A549 (cell line): Measurements from ENCODE around the gene STBD1. TPM values are rescaled to one million over a fixed set of nuclear protein-coding genes. Genes with fewer than 3 reads are reported as not detected.

Experiments
- ATAC-seq, 2 experiments: fragments of 200-7000 bp in 1 of 2; fragments of >200 bp in 1 of 2; cut with Nextera tagmentation in 1 of 2; cut with Tn5 transposase in 1 of 2; 3 replicates each; pipeline versions ENCODE4 v1.8.0 to v1.9.1; 2018 to 2020; ENCODE audit warnings: mild to moderate bottlenecking in 1 of 2, moderate library complexity in 1 of 2
- CTCF ChIA-PET: fragments of 300-600 bp; sonication (Branson Sonifier 250); formaldehyde crosslinking; extraction: SDS; loops from one replicate; lab custom pipeline; 2021; ENCODE audit warnings: antibody characterized with exemption, inconsistent platforms; lab: Yijun Ruan, JAX
- POLR2A ChIA-PET: fragments of 350-600 bp; formaldehyde crosslinking; extraction: SDS; loops from one replicate; lab custom pipeline; 2021; ENCODE audit warnings: antibody characterized with exemption, inconsistent platforms; lab: Yijun Ruan, JAX
- DNase-seq, 2 experiments: peaks; one replicate each; pipeline versions ENCODE4 v3.0.0 to v3.0.0-alpha.2; 2011 to 2016; ENCODE audit warnings: low read depth in 1 of 2, low spot score in 1 of 2
- FAIRE-seq: peaks from 2 replicates; lab custom pipeline; 2011; peaks lifted over from hg19 to GRCh38; lab: Jason Lieb, UNC
- H3K27ac ChIP-seq, 2 experiments: fragments of >200 bp; sonication (Bioruptor Twin); formaldehyde crosslinking; 3 replicates each; pipeline ENCODE4 v1.5.1; 2016 to 2017
- H3K4me1 ChIP-seq: fragments of >200 bp; sonication (Bioruptor Twin); formaldehyde crosslinking; 3 replicates; pipeline ENCODE4 v1.6.1; 2016
- H3K4me2 ChIP-seq: fragments of >200 bp; sonication (Bioruptor Twin); formaldehyde crosslinking; 3 replicates; pipeline ENCODE4 v1.6.1; 2016
- H3K4me3 ChIP-seq: fragments of >200 bp; sonication (Bioruptor Twin); formaldehyde crosslinking; 3 replicates; pipeline ENCODE4 v1.5.1; 2016
- H3K9me3 ChIP-seq: fragments of >200 bp; sonication (Bioruptor Twin); formaldehyde crosslinking; 3 replicates; pipeline ENCODE4 v1.6.1; 2016
- CBX2 ChIP-seq: fragments of 200-600 bp; sonication (generic); IDR thresholded peaks from 2 replicates; pipeline ENCODE4 v1.6.1; 2016; ENCODE audit warnings: low read depth, mild to moderate bottlenecking, borderline replicate concordance
- CBX8 ChIP-seq: fragments of 200-600 bp; sonication (generic); IDR thresholded peaks from 2 replicates; pipeline ENCODE4 v1.6.1; 2016
- CEBPB ChIP-seq, 2 experiments: fragments of >200 bp in 1 of 2; sonication (Bioruptor Twin) in 1 of 2; formaldehyde crosslinking in 1 of 2; IDR thresholded peaks; 2 replicates each; pipeline ENCODE4 v1.6.1; 2012 to 2016
- CHD4 ChIP-seq: fragments of 200-600 bp; sonication (generic); IDR thresholded peaks from 2 replicates; pipeline ENCODE4 v1.6.1; 2016; ENCODE audit warnings: antibody characterized with exemption, mild to moderate bottlenecking, borderline replicate concordance
- CTCF ChIP-seq: fragments of >200 bp; sonication (Bioruptor Twin); formaldehyde crosslinking; IDR thresholded peaks from 3 replicates; pipeline ENCODE4 v1.5.1; 2016
- EHMT2 ChIP-seq: fragments of 200-600 bp; sonication (generic); IDR thresholded peaks from 2 replicates; pipeline ENCODE4 v1.6.1; 2016; ENCODE audit warnings: antibody characterized with exemption, low read depth, mild to moderate bottlenecking, moderate library complexity
- EP300 ChIP-seq, 2 experiments: fragments of >200 bp; sonication (Bioruptor Twin); formaldehyde crosslinking; IDR thresholded peaks; 2 replicates in 1 of 2; 3 replicates in 1 of 2; pipeline ENCODE4 v1.6.1; 2016 to 2017
- FOSB ChIP-seq: fragments of 250-450 bp; sonication (Bioruptor Pico); IDR thresholded peaks from 2 replicates; pipeline ENCODE4 v1.5.0; 2020; ENCODE audit warnings: mild to moderate bottlenecking, moderate library complexity
- GATA3 ChIP-seq: IDR thresholded peaks from 2 replicates; pipeline ENCODE4 v1.6.1; 2012; ENCODE audit warnings: borderline replicate concordance
- JUN ChIP-seq, 2 experiments: fragments of >200 bp; sonication (Bioruptor Twin); formaldehyde crosslinking; IDR thresholded peaks; 2 replicates in 1 of 2; 3 replicates in 1 of 2; pipeline ENCODE4 v1.6.1; 2016 to 2017
- MAFK ChIP-seq: fragments of 450-650 bp; IDR thresholded peaks from 2 replicates; pipeline ENCODE4 v1.6.1; 2014; ENCODE audit not compliant: partially characterized antibody
- MAX ChIP-seq: IDR thresholded peaks from 2 replicates; pipeline ENCODE4 v1.6.1; 2012
- NR3C1 ChIP-seq: fragments of >200 bp; sonication (Bioruptor Twin); formaldehyde crosslinking; IDR thresholded peaks from 3 replicates; pipeline ENCODE4 v1.6.1; 2017
- PBX3 ChIP-seq: IDR thresholded peaks from 2 replicates; pipeline ENCODE4 v1.6.1; 2012
- PHF8 ChIP-seq: fragments of 200-600 bp; sonication (generic); IDR thresholded peaks from 2 replicates; pipeline ENCODE4 v1.6.1; 2016; ENCODE audit warnings: low read depth, mild to moderate bottlenecking, antibody characterized with exemption, moderate library complexity, borderline replicate concordance
- POLR2A ChIP-seq: IDR thresholded peaks from 2 replicates; pipeline ENCODE4 v1.6.1; 2012; ENCODE audit warnings: mild to moderate bottlenecking, low read length
- POLR2AphosphoS2 ChIP-seq: conservative IDR thresholded peaks from 2 replicates; pipeline ENCODE4 v1.6.1; 2012; ENCODE audit warnings: low read length, improper control_type of control experiment, inconsistent platforms
- RAD21 ChIP-seq, 2 experiments: fragments of >200 bp in 1 of 2; sonication (Bioruptor Twin) in 1 of 2; formaldehyde crosslinking in 1 of 2; IDR thresholded peaks in 1 of 2; conservative IDR thresholded peaks in 1 of 2; 2 replicates in 1 of 2; 3 replicates in 1 of 2; pipeline ENCODE4 v1.6.1; 2012 to 2018; ENCODE audit warnings: inconsistent platforms in 1 of 2
- RARB ChIP-seq: fragments of 250-450 bp; sonication (Bioruptor Pico); IDR thresholded peaks from 2 replicates; pipeline ENCODE4 v1.8.0; 2021; ENCODE audit warnings: mild to moderate bottlenecking, moderate library complexity
- SREBF2 ChIP-seq: fragments of 450-650 bp; IDR thresholded peaks from 2 replicates; pipeline ENCODE4 v1.6.1; 2014; ENCODE audit warnings: mild to moderate bottlenecking, moderate library complexity
- USF2 ChIP-seq: fragments of 450-650 bp; IDR thresholded peaks from 2 replicates; pipeline ENCODE4 v1.6.1; 2014; ENCODE audit warnings: antibody characterized with exemption
- ZNF302 ChIP-seq: fragments of 250-450 bp; sonication (Bioruptor Pico); IDR thresholded peaks from 2 replicates; pipeline ENCODE4 v1.9.0; 2021; ENCODE audit warnings: inconsistent platforms, mild to moderate bottlenecking, moderate library complexity
- WGBS: methylation state at CpG from one replicate; pipeline ENCODE4 v1.1.6; 2017; ENCODE audit errors: missing lambda C conversion rate; 5-methylcytosine and 5-hydroxymethylcytosine counted together
- polyA plus RNA-seq, 4 experiments: library from polyadenylated mRNA; depleted of rRNA in 3 of 4; stranded (reverse); fragments of >200 nt; fragmentation: RNase III in 1 of 4; extraction: RNeasy Plus Mini Kit Qiagen cat#74134 plus additional on column Dnase treatment in 1 of 4; gene quantifications; 2 replicates in 3 of 4; 3 replicates in 1 of 4; pipeline ENCODE4 v1.2.3, GENCODE V29; 2011 to 2017

Gene STBD1
- polyA plus RNA-seq, 2 of the 4 experiments (the other 2 are of a cell fraction): 1.3 to 6.4 TPM

- ATAC-seq: no peak
- no peak for FAIRE-seq
- 67% methylated on average over 11 of the region's 11 CpGs for WGBS
- no peak for TF ChIP-seq NR3C1
- no peak for TF ChIP-seq EP300 (IDR thresholded peaks at IDR 0.05)
- no peak for TF ChIP-seq PHF8
- ChIA-PET CTCF (no interaction called here), POLR2A (no interaction called here)
- no peak for DNase-seq
- H3K4me3 ChIP-seq: no peak overlapping the region
- no peak overlapping the region for H3K27ac ChIP-seq
- no peak overlapping the region for H3K4me2 ChIP-seq
- H3K4me1 ChIP-seq: peaks cover 4% of the 10 kb centered on the region; the same call in 2 of the 3 replicates
- no peaks in the 10 kb centered on the region for H3K9me3 ChIP-seq
Observed at GRCh38 chr4:76270244-76271175, 36.0 kb upstream of the STBD1 start.

- POLR2A ChIA-PET: no interaction called here
- 69% methylated on average over 6 of the region's 6 CpGs for WGBS
- no peak overlapping the region for H3K4me2 ChIP-seq
- peaks cover 7% of the 10 kb centered on the region; the same call in 2 of the 3 replicates for H3K4me1 ChIP-seq
- DNase-seq: no peak
- no peak overlapping the region for H3K4me3 ChIP-seq
- TF ChIP-seq POLR2AphosphoS2: no peak
- no peak for TF ChIP-seq SREBF2
- TF ChIP-seq CBX2: no peak
- TF ChIP-seq CTCF: no peak
- no peak for TF ChIP-seq CHD4
- TF ChIP-seq MAFK: peak; percentile 92
- TF ChIP-seq GATA3: no peak
- TF ChIP-seq, all 56 proteins: peak for 1
- Histone ChIP-seq H3K27ac (no peak overlapping the region), H3K9me3 (no peaks in the 10 kb centered on the region)
- ATAC-seq (no peak), FAIRE-seq (no peak)
- CTCF ChIA-PET: no interaction called here
Observed at GRCh38 chr4:76271248-76271647, 35.3 kb upstream of the STBD1 start.

GRCh38 chr4:76272073-76272472, 34.5 kb upstream of the STBD1 start:
- FAIRE-seq: no peak
- no peak for ATAC-seq
- ChIA-PET CTCF (no interaction called here), POLR2A (no interaction called here)
- no peak overlapping the region for H3K27ac ChIP-seq
- TF ChIP-seq EHMT2 (no peak), POLR2A (no peak)
- H3K4me3 ChIP-seq: no peak overlapping the region
- peaks cover 7% of the 10 kb centered on the region; the same call in 2 of the 3 replicates for H3K4me1 ChIP-seq
- no peak overlapping the region for H3K4me2 ChIP-seq
- H3K9me3 ChIP-seq: no peaks in the 10 kb centered on the region
- DNase-seq: no peak

GRCh38 chr4:76272582-76272981, 34.0 kb upstream of the STBD1 start:
- no peak for DNase-seq
- CTCF ChIA-PET: no interaction called here

GRCh38 chr4:76272999-76273398, 33.5 kb upstream of the STBD1 start:
- H3K4me1 ChIP-seq: peaks cover 13% of the 10 kb centered on the region
- DNase-seq: no peak
- POLR2A ChIA-PET: no interaction called here
- ATAC-seq: no peak
- no peaks in the 10 kb centered on the region for H3K9me3 ChIP-seq
- CTCF ChIA-PET: no interaction called here
- no peak for FAIRE-seq
- H3K4me3 ChIP-seq: no peak overlapping the region
- TF ChIP-seq POLR2AphosphoS2 (no peak), CEBPB (IDR thresholded peaks at IDR 0.05) (no peak), FOSB (CRISPR knock-in tag) (no peak), MAX (no peak), PBX3 (no peak), CBX8 (no peak), RARB (CRISPR knock-in tag) (no peak), MAFK (no peak), RAD21 (conservative IDR thresholded peaks at IDR 0.05 in 1 of 2, IDR thresholded peaks at IDR 0.05 in 1 of 2) (no peak), USF2 (no peak), ZNF302 (CRISPR knock-in tag) (no peak), JUN (IDR thresholded peaks at IDR 0.05) (no peak)
- TF ChIP-seq, all 56 proteins: peak for 0
- Histone ChIP-seq H3K27ac (no peak overlapping the region), H3K4me2 (no peak overlapping the region)
- 56% methylated on average over 5 of the region's 5 CpGs for WGBS

More at GRCh38 chr4:76272582-76272981, 34.0 kb upstream of the STBD1 start:
- POLR2A ChIA-PET: no interaction called here
- no peak for TF ChIP-seq GATA3
- no peak overlapping the region for H3K4me3 ChIP-seq
- H3K27ac ChIP-seq: no peak overlapping the region
- ATAC-seq: no peak
- no peak overlapping the region for H3K4me2 ChIP-seq
- peaks cover 8% of the 10 kb centered on the region for H3K4me1 ChIP-seq
- 88% methylated on average over 1 of the region's 1 CpG for WGBS
- no peaks in the 10 kb centered on the region for H3K9me3 ChIP-seq
- no peak for FAIRE-seq
